22Rv1 (cell line): ENCODE results near the gene SPEF1.

Experiments
- ZFX ChIP-seq: fragments of 450-650 bp; IDR thresholded peaks from 2 replicates; pipeline ENCODE4 v1.6.1; 2017; ENCODE audit warnings: antibody characterized with exemption, borderline replicate concordance
- TF ChIP-seq, protein P1 (sequence below): fragments of 450-650 bp; IDR thresholded peaks from 2 replicates; pipeline ENCODE4 v1.5.1; 2017; ENCODE audit warnings: mild to moderate bottlenecking

DNA sequence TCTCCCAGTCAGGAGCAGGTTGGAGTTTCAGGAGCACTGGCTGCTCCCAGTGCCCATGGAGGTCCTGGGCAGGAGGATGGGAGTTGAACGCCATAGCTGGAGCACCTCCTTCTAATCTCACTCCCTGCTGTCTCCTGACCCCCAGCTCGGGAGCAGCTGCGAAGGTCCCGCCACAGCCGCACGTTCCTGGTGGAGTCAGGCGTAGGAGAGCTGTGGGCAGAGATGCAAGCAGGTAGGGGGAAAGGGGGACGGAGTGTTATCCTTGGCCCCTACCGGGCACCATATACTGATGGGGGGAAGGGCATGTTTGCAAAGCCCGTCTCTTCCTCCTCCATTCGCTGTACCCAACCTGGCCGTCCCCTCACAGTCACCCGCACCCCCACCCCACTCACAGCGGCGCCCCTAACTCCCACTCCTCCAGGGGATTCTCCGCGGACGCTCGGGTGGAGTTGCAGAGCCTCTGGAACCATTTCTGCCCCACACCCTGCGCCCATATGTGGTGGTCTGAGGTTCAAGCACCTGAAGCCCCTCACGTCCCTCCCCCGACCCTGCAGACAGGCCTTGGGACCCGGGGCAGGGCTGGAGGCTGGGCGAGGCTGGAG is 32.1 kb downstream of the SPEF1 start:
- TF ChIP-seq, protein P1, sequence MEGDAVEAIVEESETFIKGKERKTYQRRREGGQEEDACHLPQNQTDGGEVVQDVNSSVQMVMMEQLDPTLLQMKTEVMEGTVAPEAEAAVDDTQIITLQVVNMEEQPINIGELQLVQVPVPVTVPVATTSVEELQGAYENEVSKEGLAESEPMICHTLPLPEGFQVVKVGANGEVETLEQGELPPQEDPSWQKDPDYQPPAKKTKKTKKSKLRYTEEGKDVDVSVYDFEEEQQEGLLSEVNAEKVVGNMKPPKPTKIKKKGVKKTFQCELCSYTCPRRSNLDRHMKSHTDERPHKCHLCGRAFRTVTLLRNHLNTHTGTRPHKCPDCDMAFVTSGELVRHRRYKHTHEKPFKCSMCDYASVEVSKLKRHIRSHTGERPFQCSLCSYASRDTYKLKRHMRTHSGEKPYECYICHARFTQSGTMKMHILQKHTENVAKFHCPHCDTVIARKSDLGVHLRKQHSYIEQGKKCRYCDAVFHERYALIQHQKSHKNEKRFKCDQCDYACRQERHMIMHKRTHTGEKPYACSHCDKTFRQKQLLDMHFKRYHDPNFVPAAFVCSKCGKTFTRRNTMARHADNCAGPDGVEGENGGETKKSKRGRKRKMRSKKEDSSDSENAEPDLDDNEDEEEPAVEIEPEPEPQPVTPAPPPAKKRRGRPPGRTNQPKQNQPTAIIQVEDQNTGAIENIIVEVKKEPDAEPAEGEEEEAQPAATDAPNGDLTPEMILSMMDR, result no peak
- no peak for TF ChIP-seq ZFX
